ENCODE data around the gene KDM3A. TPM values are rescaled to one million over a fixed set of nuclear protein-coding genes. Genes with fewer than 3 reads are reported as not detected.

Gene KDM3A
- total RNA-seq, 1 experiment from 2014 or later = 34.2 TPM

DNA sequence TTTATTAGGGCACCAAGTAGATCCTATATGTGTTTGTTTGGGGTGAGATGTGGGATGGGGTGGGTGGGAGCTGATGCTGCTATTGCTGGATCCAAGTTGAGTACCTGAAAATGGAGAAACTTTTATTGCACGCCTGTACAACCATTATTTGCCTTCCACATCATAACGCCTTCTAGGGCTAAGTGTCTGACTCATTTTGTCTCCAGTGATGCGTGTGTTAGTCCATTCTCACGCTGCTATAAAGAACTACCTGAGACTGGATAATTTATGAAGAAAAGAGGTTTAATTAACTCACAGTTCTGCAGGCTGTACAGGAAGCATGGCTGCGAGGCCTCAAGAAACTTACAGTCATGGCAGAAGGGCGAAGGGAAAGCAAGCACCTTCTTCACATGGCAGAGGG, 58.2 kb downstream of the KDM3A start (continued):
- TF ChIP-seq, protein P1, sequence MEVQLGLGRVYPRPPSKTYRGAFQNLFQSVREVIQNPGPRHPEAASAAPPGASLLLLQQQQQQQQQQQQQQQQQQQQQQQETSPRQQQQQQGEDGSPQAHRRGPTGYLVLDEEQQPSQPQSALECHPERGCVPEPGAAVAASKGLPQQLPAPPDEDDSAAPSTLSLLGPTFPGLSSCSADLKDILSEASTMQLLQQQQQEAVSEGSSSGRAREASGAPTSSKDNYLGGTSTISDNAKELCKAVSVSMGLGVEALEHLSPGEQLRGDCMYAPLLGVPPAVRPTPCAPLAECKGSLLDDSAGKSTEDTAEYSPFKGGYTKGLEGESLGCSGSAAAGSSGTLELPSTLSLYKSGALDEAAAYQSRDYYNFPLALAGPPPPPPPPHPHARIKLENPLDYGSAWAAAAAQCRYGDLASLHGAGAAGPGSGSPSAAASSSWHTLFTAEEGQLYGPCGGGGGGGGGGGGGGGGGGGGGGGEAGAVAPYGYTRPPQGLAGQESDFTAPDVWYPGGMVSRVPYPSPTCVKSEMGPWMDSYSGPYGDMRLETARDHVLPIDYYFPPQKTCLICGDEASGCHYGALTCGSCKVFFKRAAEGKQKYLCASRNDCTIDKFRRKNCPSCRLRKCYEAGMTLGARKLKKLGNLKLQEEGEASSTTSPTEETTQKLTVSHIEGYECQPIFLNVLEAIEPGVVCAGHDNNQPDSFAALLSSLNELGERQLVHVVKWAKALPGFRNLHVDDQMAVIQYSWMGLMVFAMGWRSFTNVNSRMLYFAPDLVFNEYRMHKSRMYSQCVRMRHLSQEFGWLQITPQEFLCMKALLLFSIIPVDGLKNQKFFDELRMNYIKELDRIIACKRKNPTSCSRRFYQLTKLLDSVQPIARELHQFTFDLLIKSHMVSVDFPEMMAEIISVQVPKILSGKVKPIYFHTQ (CRISPR knock-in tag; IDR thresholded peaks at IDR 0.05) = no peak
- TF ChIP-seq, protein P2, sequence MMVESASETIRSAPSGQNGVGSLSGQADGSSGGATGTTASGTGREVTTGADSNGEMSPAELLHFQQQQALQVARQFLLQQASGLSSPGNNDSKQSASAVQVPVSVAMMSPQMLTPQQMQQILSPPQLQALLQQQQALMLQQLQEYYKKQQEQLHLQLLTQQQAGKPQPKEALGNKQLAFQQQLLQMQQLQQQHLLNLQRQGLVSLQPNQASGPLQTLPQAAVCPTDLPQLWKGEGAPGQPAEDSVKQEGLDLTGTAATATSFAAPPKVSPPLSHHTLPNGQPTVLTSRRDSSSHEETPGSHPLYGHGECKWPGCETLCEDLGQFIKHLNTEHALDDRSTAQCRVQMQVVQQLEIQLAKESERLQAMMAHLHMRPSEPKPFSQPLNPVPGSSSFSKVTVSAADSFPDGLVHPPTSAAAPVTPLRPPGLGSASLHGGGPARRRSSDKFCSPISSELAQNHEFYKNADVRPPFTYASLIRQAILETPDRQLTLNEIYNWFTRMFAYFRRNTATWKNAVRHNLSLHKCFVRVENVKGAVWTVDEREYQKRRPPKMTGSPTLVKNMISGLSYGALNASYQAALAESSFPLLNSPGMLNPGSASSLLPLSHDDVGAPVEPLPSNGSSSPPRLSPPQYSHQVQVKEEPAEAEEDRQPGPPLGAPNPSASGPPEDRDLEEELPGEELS (CRISPR knock-in tag; IDR thresholded peaks at IDR 0.05) = no peak
- TF ChIP-seq ZNF121 (CRISPR knock-in tag; IDR thresholded peaks at IDR 0.05) = no peak
- no peak for TF ChIP-seq CREB1 (CRISPR knock-in tag; IDR thresholded peaks at IDR 0.05)
- TF ChIP-seq FOXJ3 (CRISPR knock-in tag; IDR thresholded peaks at IDR 0.05; ENCODE audit: borderline replicate concordance) = no peak
- TF ChIP-seq, protein P3, sequence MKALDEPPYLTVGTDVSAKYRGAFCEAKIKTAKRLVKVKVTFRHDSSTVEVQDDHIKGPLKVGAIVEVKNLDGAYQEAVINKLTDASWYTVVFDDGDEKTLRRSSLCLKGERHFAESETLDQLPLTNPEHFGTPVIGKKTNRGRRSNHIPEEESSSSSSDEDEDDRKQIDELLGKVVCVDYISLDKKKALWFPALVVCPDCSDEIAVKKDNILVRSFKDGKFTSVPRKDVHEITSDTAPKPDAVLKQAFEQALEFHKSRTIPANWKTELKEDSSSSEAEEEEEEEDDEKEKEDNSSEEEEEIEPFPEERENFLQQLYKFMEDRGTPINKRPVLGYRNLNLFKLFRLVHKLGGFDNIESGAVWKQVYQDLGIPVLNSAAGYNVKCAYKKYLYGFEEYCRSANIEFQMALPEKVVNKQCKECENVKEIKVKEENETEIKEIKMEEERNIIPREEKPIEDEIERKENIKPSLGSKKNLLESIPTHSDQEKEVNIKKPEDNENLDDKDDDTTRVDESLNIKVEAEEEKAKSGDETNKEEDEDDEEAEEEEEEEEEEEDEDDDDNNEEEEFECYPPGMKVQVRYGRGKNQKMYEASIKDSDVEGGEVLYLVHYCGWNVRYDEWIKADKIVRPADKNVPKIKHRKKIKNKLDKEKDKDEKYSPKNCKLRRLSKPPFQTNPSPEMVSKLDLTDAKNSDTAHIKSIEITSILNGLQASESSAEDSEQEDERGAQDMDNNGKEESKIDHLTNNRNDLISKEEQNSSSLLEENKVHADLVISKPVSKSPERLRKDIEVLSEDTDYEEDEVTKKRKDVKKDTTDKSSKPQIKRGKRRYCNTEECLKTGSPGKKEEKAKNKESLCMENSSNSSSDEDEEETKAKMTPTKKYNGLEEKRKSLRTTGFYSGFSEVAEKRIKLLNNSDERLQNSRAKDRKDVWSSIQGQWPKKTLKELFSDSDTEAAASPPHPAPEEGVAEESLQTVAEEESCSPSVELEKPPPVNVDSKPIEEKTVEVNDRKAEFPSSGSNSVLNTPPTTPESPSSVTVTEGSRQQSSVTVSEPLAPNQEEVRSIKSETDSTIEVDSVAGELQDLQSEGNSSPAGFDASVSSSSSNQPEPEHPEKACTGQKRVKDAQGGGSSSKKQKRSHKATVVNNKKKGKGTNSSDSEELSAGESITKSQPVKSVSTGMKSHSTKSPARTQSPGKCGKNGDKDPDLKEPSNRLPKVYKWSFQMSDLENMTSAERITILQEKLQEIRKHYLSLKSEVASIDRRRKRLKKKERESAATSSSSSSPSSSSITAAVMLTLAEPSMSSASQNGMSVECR (CRISPR knock-in tag; IDR thresholded peaks at IDR 0.05; ENCODE audit: borderline replicate concordance) = no peak

DNA sequence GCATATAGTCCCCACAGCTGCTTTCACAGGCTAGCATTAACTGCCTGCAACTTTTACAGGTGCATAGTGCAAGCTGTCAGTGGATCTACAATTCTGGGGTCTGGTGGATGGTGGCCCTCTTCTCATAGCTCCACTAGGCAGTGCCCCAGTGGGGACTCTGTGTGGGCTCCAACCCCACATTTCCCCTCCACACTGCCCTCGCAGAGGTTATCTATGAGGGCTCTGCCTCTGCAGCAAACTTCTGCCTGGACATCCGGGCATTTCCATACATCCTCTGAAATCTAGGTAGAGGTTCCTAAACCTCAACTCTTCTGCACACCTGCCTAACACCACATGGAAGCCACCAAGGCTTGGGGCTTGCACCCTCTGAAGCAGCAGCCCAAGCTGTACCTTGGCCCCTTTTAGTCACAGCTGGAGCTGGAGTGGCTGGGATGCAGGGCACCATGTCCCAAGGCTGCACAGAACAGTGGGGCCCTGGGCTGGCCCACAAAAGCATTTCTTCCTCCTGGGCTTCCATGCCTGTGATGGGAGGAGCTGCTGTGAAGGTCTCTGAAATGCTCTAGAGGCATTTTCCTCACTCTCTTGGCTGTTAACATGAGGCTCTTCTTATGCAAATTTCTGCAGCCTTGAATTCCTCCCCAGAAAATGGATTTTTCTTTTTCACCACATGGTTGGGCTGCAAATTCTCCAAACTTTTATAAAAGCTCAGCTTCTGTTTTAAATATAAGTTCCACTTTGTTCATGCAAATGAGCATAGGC, 59.3 kb downstream of the KDM3A start:
- ATAC-seq = peak; percentile 30; the same call in 1 of the 2 replicates

More for the DNA sequence above, 59.3 kb downstream of the KDM3A start:
- Mint-ChIP-seq H3K4me1 (peaks cover 6% of the 10 kb centered on the region; the same call in 1 of the 2 replicates), H3K9me3 (peaks cover 65% of the 10 kb centered on the region), H3K27ac (no peak overlapping the region), H3K36me3 (peaks cover 90% of the 10 kb centered on the region), H3K27me3 (ENCODE audit: low read depth) (no peaks in the 10 kb centered on the region; the same call in 1 of the 2 replicates), H3K4me3 (no peak overlapping the region)
- no peak for DNase-seq (ENCODE audit: low spot score)
- TF ChIP-seq ZBTB21 (CRISPR knock-in tag; IDR thresholded peaks at IDR 0.05; ENCODE audit: borderline replicate concordance) = no peak
- TF ChIP-seq, protein P4, sequence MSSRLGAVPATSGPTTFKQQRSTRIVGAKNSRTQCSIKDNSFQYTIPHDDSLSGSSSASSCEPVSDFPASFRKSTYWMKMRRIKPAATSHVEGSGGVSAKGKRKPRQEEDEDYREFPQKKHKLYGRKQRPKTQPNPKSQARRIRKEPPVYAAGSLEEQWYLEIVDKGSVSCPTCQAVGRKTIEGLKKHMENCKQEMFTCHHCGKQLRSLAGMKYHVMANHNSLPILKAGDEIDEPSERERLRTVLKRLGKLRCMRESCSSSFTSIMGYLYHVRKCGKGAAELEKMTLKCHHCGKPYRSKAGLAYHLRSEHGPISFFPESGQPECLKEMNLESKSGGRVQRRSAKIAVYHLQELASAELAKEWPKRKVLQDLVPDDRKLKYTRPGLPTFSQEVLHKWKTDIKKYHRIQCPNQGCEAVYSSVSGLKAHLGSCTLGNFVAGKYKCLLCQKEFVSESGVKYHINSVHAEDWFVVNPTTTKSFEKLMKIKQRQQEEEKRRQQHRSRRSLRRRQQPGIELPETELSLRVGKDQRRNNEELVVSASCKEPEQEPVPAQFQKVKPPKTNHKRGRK (CRISPR knock-in tag; IDR thresholded peaks at IDR 0.05; ENCODE audit: borderline replicate concordance) = no peak
- TF ChIP-seq, protein P5, sequence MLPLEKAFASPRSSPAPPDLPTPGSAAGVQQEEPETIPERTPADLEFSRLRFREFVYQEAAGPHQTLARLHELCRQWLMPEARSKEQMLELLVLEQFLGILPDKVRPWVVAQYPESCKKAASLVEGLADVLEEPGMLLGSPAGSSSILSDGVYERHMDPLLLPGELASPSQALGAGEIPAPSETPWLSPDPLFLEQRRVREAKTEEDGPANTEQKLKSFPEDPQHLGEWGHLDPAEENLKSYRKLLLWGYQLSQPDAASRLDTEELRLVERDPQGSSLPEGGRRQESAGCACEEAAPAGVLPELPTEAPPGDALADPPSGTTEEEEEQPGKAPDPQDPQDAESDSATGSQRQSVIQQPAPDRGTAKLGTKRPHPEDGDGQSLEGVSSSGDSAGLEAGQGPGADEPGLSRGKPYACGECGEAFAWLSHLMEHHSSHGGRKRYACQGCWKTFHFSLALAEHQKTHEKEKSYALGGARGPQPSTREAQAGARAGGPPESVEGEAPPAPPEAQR (CRISPR knock-in tag; IDR thresholded peaks at IDR 0.05) = no peak
- TF ChIP-seq, protein P6, sequence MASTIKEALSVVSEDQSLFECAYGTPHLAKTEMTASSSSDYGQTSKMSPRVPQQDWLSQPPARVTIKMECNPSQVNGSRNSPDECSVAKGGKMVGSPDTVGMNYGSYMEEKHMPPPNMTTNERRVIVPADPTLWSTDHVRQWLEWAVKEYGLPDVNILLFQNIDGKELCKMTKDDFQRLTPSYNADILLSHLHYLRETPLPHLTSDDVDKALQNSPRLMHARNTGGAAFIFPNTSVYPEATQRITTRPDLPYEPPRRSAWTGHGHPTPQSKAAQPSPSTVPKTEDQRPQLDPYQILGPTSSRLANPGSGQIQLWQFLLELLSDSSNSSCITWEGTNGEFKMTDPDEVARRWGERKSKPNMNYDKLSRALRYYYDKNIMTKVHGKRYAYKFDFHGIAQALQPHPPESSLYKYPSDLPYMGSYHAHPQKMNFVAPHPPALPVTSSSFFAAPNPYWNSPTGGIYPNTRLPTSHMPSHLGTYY (CRISPR knock-in tag; IDR thresholded peaks at IDR 0.05) = no peak
- TF ChIP-seq, protein P7, sequence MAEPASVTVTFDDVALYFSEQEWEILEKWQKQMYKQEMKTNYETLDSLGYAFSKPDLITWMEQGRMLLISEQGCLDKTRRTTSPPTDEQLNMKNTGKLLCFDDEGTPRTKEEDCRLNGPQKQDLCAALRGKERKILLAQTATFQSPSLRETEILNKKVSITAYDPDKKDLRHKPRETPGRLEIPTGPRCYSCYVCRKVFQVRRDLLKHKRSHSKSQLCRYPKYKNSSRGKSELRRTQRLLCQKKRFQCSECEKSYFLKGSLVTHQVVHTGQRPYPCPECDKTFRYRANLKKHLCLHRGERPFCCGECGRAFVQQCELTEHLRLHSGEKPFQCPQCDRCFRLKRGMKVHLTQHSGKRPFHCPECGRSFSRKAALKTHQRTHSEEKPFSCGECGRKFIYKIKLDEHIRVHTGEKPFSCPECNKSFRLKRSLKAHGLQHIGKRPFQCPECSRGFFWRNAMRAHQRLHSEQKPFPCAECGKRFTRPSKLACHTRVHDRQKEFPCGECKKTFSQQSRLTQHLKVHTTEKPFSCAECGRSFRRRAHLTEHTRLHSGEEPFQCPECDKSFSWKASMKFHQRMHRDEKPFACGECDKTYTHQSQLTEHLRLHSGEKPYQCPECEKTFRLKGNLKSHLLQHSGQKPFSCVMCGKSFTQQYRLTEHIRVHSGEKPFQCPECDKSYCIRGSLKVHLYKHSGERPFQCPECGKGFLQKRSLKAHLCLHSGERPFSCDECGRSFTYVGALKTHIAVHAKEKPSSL (CRISPR knock-in tag; conservative IDR thresholded peaks at IDR 0.05) = no peak
- POLR2A ChIA-PET = no interaction called here
- CTCF ChIA-PET = no interaction called here

Measured in WTC11 (cell line).